Measurements from ENCODE around the gene MDM1. TPM values are rescaled to one million over a fixed set of nuclear protein-coding genes. Genes with fewer than 3 reads are reported as not detected.

The MDM1 gene
- total RNA-seq, 2 experiments from 2014 or later, result 23.2 to 24.0 TPM

- H3K4me3 Mint-ChIP-seq, result no peak overlapping the region
- no peaks in the 10 kb centered on the region for H3K27me3 Mint-ChIP-seq
- ATAC-seq (ENCODE audit: low read depth) (no peak), DNase-seq (no peak)
- POLR2A ChIA-PET, result no interaction called here
- no peak overlapping the region for H3K27ac Mint-ChIP-seq
- H3K4me1 Mint-ChIP-seq, result peaks cover 46% of the 10 kb centered on the region
- H3K9me3 Mint-ChIP-seq, result peaks cover 2% of the 10 kb centered on the region
- H3K36me3 Mint-ChIP-seq, result peaks cover 4% of the 10 kb centered on the region
These were observed 35.0 kb upstream of the MDM1 start for GRCh38 chr12:68367116-68367515.

GRCh38 chr12:68364893-68365725, 32.9 kb upstream of the MDM1 start:
- Mint-ChIP-seq H3K27me3 (no peaks in the 10 kb centered on the region), H3K36me3 (peaks cover 4% of the 10 kb centered on the region), H3K27ac (peak overlapping the region; percentile 86), H3K4me3 (peak overlapping the region; percentile 78), H3K9me3 (no peaks in the 10 kb centered on the region), H3K4me1 (peaks cover 43% of the 10 kb centered on the region)
- ATAC-seq (ENCODE audit: low read depth) (peak; percentile 94), DNase-seq (peak; percentile 82)
- POLR2A ChIA-PET, result interaction anchor here (0.6 to 2.8 kb wide), 12 partner anchors 8 to 444 kb away, joined by 3 to 14 read pairs (median 4); partner anchors contain the start of genes MDM2 and RAP1B

- no peak for ATAC-seq (ENCODE audit: low read depth)
- peaks cover 4% of the 10 kb centered on the region for H3K36me3 Mint-ChIP-seq
- H3K9me3 Mint-ChIP-seq, result no peaks in the 10 kb centered on the region
- POLR2A ChIA-PET, result interaction anchor here (0.6 to 2.8 kb wide), 7 partner anchors 9 to 246 kb away, joined by 3 to 14 read pairs (median 6); partner anchors contain the start of gene RAP1B
- peaks cover 42% of the 10 kb centered on the region for H3K4me1 Mint-ChIP-seq
- peak overlapping the region; percentile 78 for H3K4me3 Mint-ChIP-seq
- DNase-seq, result no peak
- no peaks in the 10 kb centered on the region for H3K27me3 Mint-ChIP-seq
- peak overlapping the region; percentile 86 for H3K27ac Mint-ChIP-seq
These were observed 32.2 kb upstream of the MDM1 start for GRCh38 chr12:68364328-68364727.

GRCh38 chr12:68361953-68362352, 29.8 kb upstream of the MDM1 start:
- H3K9me3 Mint-ChIP-seq, result no peaks in the 10 kb centered on the region
- POLR2A ChIA-PET, result no interaction called here
- H3K4me1 Mint-ChIP-seq, result peaks cover 40% of the 10 kb centered on the region
- no peak for ATAC-seq (ENCODE audit: low read depth)
- H3K4me3 Mint-ChIP-seq, result no peak overlapping the region
- DNase-seq, result no peak
- H3K27me3 Mint-ChIP-seq, result no peaks in the 10 kb centered on the region
- peaks cover 4% of the 10 kb centered on the region for H3K36me3 Mint-ChIP-seq
- H3K27ac Mint-ChIP-seq, result no peak overlapping the region

- no peaks in the 10 kb centered on the region for H3K27me3 Mint-ChIP-seq
- H3K27ac Mint-ChIP-seq, result no peak overlapping the region
- H3K4me1 Mint-ChIP-seq, result peaks cover 24% of the 10 kb centered on the region
- no peak for DNase-seq
- no peak for ATAC-seq (ENCODE audit: low read depth)
- H3K4me3 Mint-ChIP-seq, result no peak overlapping the region
- POLR2A ChIA-PET, result interaction anchor here (0.6 to 1.3 kb wide), 3 partner anchors 28 to 260 kb away, joined by 3 to 4 read pairs (median 4); no protein-coding TSS in a partner anchor
- H3K9me3 Mint-ChIP-seq, result no peaks in the 10 kb centered on the region
- peaks cover 4% of the 10 kb centered on the region for H3K36me3 Mint-ChIP-seq
These were observed 27.5 kb upstream of the MDM1 start for GRCh38 chr12:68359674-68360073.

GRCh38 chr12:68358532-68359485, 26.6 kb upstream of the MDM1 start:
- no peak overlapping the region for H3K27ac Mint-ChIP-seq
- DNase-seq, result no peak
- peak; percentile 85 for ATAC-seq (ENCODE audit: low read depth)
- H3K9me3 Mint-ChIP-seq, result no peaks in the 10 kb centered on the region
- POLR2A ChIA-PET, result interaction anchor here (0.6 to 1.1 kb wide), 4 partner anchors 97 to 478 kb away, joined by 3 to 6 read pairs (median 4); no protein-coding TSS in a partner anchor
- H3K36me3 Mint-ChIP-seq, result peaks cover 3% of the 10 kb centered on the region
- H3K4me1 Mint-ChIP-seq, result peaks cover 17% of the 10 kb centered on the region
- H3K4me3 Mint-ChIP-seq, result no peak overlapping the region
- no peaks in the 10 kb centered on the region for H3K27me3 Mint-ChIP-seq

- Mint-ChIP-seq H3K9me3 (no peaks in the 10 kb centered on the region), H3K36me3 (no peaks in the 10 kb centered on the region), H3K27me3 (no peaks in the 10 kb centered on the region), H3K4me1 (peaks cover 8% of the 10 kb centered on the region), H3K4me3 (no peak overlapping the region), H3K27ac (no peak overlapping the region)
- ATAC-seq (ENCODE audit: low read depth) (no peak), DNase-seq (no peak)
- POLR2A ChIA-PET, result no interaction called here
These were observed 24.8 kb upstream of the MDM1 start for GRCh38 chr12:68356986-68357385.

- H3K36me3 Mint-ChIP-seq, result no peaks in the 10 kb centered on the region
- H3K27me3 Mint-ChIP-seq, result no peaks in the 10 kb centered on the region
- H3K4me3 Mint-ChIP-seq, result no peak overlapping the region
- H3K4me1 Mint-ChIP-seq, result peaks cover 8% of the 10 kb centered on the region
- ATAC-seq (ENCODE audit: low read depth), result no peak
- no peak overlapping the region for H3K27ac Mint-ChIP-seq
- H3K9me3 Mint-ChIP-seq, result no peaks in the 10 kb centered on the region
- DNase-seq, result no peak
- POLR2A ChIA-PET, result interaction anchor here (1.2 kb wide), 1 partner anchor 21 kb away, joined by 3 read pairs; no protein-coding TSS in a partner anchor
These were observed 24.0 kb upstream of the MDM1 start for GRCh38 chr12:68356060-68356695.

GRCh38 chr12:68354977-68355541, 22.9 kb upstream of the MDM1 start:
- ATAC-seq (ENCODE audit: low read depth) (no peak), DNase-seq (no peak)
- Mint-ChIP-seq H3K9me3 (no peaks in the 10 kb centered on the region), H3K4me1 (peaks cover 8% of the 10 kb centered on the region), H3K27ac (no peak overlapping the region), H3K36me3 (no peaks in the 10 kb centered on the region), H3K4me3 (no peak overlapping the region), H3K27me3 (no peaks in the 10 kb centered on the region)
- POLR2A ChIA-PET, result interaction anchor here (1.2 kb wide), 1 partner anchor 20 kb away, joined by 3 read pairs; no protein-coding TSS in a partner anchor

GRCh38 chr12:68352067-68352466, 19.9 kb upstream of the MDM1 start:
- POLR2A ChIA-PET, result no interaction called here
- no peaks in the 10 kb centered on the region for H3K27me3 Mint-ChIP-seq
- H3K9me3 Mint-ChIP-seq, result peaks cover under 1% of the 10 kb centered on the region
- ATAC-seq (ENCODE audit: low read depth) (no peak), DNase-seq (no peak)
- H3K27ac Mint-ChIP-seq, result no peak overlapping the region
- H3K36me3 Mint-ChIP-seq, result no peaks in the 10 kb centered on the region
- H3K4me3 Mint-ChIP-seq, result no peak overlapping the region
- H3K4me1 Mint-ChIP-seq, result peaks cover under 1% of the 10 kb centered on the region

GRCh38 chr12:68350753-68351152, 18.6 kb upstream of the MDM1 start:
- H3K9me3 Mint-ChIP-seq, result peaks cover 4% of the 10 kb centered on the region
- peaks cover 12% of the 10 kb centered on the region for H3K4me1 Mint-ChIP-seq
- H3K4me3 Mint-ChIP-seq, result no peak overlapping the region
- no peak for DNase-seq
- POLR2A ChIA-PET, result interaction anchor here (0.8 kb wide), 1 partner anchor 19 kb away, joined by 3 read pairs; the partner anchor contains the start of gene MDM1
- ATAC-seq (ENCODE audit: low read depth), result no peak
- H3K36me3 Mint-ChIP-seq, result peaks cover 1% of the 10 kb centered on the region
- peaks cover 5% of the 10 kb centered on the region for H3K27me3 Mint-ChIP-seq
- no peak overlapping the region for H3K27ac Mint-ChIP-seq

GRCh38 chr12:68349921-68350606, 17.9 kb upstream of the MDM1 start:
- ATAC-seq (ENCODE audit: low read depth) (no peak), DNase-seq (no peak)
- Mint-ChIP-seq H3K4me3 (no peak overlapping the region), H3K27me3 (peaks cover 6% of the 10 kb centered on the region), H3K36me3 (peaks cover 4% of the 10 kb centered on the region), H3K27ac (no peak overlapping the region), H3K4me1 (peaks cover 16% of the 10 kb centered on the region), H3K9me3 (peaks cover 6% of the 10 kb centered on the region)
- POLR2A ChIA-PET, result interaction anchor here (0.5 to 0.8 kb wide), 2 partner anchors 18 to 237 kb away, joined by 3 to 4 read pairs; partner anchors contain the start of gene MDM1
